ENCODE measurements around the gene RALA.

The RALA gene

DNA sequence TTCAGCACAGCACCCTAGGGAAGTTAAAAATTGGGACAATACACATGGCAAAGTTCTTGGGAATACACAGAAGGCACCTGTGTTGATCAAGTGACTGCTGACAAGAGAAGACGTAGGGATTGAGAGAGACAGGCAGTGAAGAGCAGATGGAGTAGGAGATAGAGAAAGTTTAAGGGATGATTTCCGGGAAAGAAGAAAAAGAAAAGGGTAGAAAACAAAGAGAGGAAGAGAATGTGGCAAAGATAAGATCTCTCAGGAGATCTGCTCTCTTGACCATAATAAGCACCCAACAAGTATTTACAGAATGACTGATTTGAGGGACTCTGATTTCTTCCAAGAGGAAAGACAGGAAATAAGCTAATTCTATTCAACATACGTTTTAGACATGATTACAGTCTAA lies 15.1 kb upstream of the RALA start:
- Histone ChIP-seq H3K9me2 (replicated peaks; ENCODE audit: insufficient read depth, low read length) (no peaks in the 10 kb centered on the region), H3F3A (ENCODE audit: insufficient read depth) (no peaks in the 10 kb centered on the region), H3K79me2 (ENCODE audit: insufficient read depth, low read length) (no peaks in the 10 kb centered on the region), H3K9ac (ENCODE audit: low read length) (no peak overlapping the region), H3K27me3 (ENCODE audit: low read length) (no peaks in the 10 kb centered on the region), H4K20me1 (ENCODE audit: low read depth, low read length) (no peaks in the 10 kb centered on the region), H3K27ac (ENCODE audit: low read depth, low read length) (no peak overlapping the region), H3K4me3 (ENCODE audit: insufficient read depth, low read length, poor library complexity, severe bottlenecking) (no peak overlapping the region), H3K9me3 (ENCODE audit: insufficient read depth, low read length) (no peaks in the 10 kb centered on the region), H2AFZ (ENCODE audit: low read depth, low read length, severe bottlenecking) (no peak overlapping the region), H3K36me3 (ENCODE audit: low read length) (no peaks in the 10 kb centered on the region), H3K4me2 (ENCODE audit: low read depth, low read length, poor library complexity, severe bottlenecking) (no peak overlapping the region)
- no peak for TF ChIP-seq EZH2phosphoT487 (conservative IDR thresholded peaks at IDR 0.05; ENCODE audit: low read length)
- TF ChIP-seq CTCF (IDR thresholded peaks at IDR 0.05; ENCODE audit: insufficient read depth, low read length, poor library complexity, severe bottlenecking): no peak

- Histone ChIP-seq H3K27me3 (ENCODE audit: low read length) (no peaks in the 10 kb centered on the region), H3K4me3 (ENCODE audit: insufficient read depth, low read length, poor library complexity, severe bottlenecking) (no peak overlapping the region), H3K4me2 (ENCODE audit: low read depth, low read length, poor library complexity, severe bottlenecking) (no peak overlapping the region), H3K79me2 (ENCODE audit: insufficient read depth, low read length) (no peaks in the 10 kb centered on the region), H3K9me2 (replicated peaks; ENCODE audit: insufficient read depth, low read length) (no peaks in the 10 kb centered on the region), H2AFZ (ENCODE audit: low read depth, low read length, severe bottlenecking) (no peak overlapping the region), H3K9ac (ENCODE audit: low read length) (no peak overlapping the region), H4K20me1 (ENCODE audit: low read depth, low read length) (no peaks in the 10 kb centered on the region), H3F3A (ENCODE audit: insufficient read depth) (no peaks in the 10 kb centered on the region), H3K27ac (ENCODE audit: low read depth, low read length) (no peak overlapping the region), H3K36me3 (ENCODE audit: low read length) (no peaks in the 10 kb centered on the region), H3K9me3 (ENCODE audit: insufficient read depth, low read length) (no peaks in the 10 kb centered on the region)
- TF ChIP-seq CTCF (IDR thresholded peaks at IDR 0.05; ENCODE audit: insufficient read depth, low read length, poor library complexity, severe bottlenecking) (no peak), EZH2phosphoT487 (conservative IDR thresholded peaks at IDR 0.05; ENCODE audit: low read length) (no peak)
These were observed 14.0 kb upstream of the RALA start for GRCh38 chr7:39609113-39609934.

GRCh38 chr7:39609935-39610263 lies 13.5 kb upstream of the RALA start:
- no peak for TF ChIP-seq EZH2phosphoT487 (conservative IDR thresholded peaks at IDR 0.05; ENCODE audit: low read length)
- no peak for TF ChIP-seq CTCF (IDR thresholded peaks at IDR 0.05; ENCODE audit: insufficient read depth, low read length, poor library complexity, severe bottlenecking)
- Histone ChIP-seq H3K4me3 (ENCODE audit: insufficient read depth, low read length, poor library complexity, severe bottlenecking) (no peak overlapping the region), H3K9ac (ENCODE audit: low read length) (no peak overlapping the region), H3F3A (ENCODE audit: insufficient read depth) (no peaks in the 10 kb centered on the region), H3K27ac (ENCODE audit: low read depth, low read length) (no peak overlapping the region), H4K20me1 (ENCODE audit: low read depth, low read length) (no peaks in the 10 kb centered on the region), H3K79me2 (ENCODE audit: insufficient read depth, low read length) (no peaks in the 10 kb centered on the region), H3K9me2 (replicated peaks; ENCODE audit: insufficient read depth, low read length) (no peaks in the 10 kb centered on the region), H2AFZ (ENCODE audit: low read depth, low read length, severe bottlenecking) (no peak overlapping the region), H3K9me3 (ENCODE audit: insufficient read depth, low read length) (no peaks in the 10 kb centered on the region), H3K36me3 (ENCODE audit: low read length) (no peaks in the 10 kb centered on the region), H3K27me3 (ENCODE audit: low read length) (no peaks in the 10 kb centered on the region), H3K4me2 (ENCODE audit: low read depth, low read length, poor library complexity, severe bottlenecking) (no peak overlapping the region)

All from SU-DHL-6 (cell line).